Measurements from ENCODE around the gene FUCA2. TPM values are rescaled to one million over a fixed set of nuclear protein-coding genes. Genes with fewer than 3 reads are reported as not detected.

Gene FUCA2
- total and polyA plus RNA-seq, 2 experiments from 2014 or later = 31.8 to 33.4 TPM

DNA sequence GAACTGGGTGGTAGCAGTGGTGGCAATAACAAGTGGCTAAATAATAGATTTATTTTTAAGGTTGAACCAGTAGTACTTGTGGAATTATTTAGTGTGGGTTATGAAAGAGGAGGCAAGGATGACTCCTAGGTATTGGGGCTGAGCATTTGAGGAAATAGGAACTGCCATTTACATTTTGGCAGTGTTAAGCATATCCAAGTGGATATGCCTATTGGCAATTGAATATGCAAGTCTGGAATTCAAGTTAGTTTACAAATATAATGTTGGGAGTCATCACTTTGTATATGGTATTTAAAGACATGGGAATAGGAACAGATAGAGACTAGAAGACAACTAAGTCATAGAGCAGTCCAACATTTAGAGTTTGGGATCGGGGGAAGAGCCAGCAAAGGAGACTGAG is 35.0 kb downstream of the FUCA2 start:
- no peaks in the 10 kb centered on the region for H3K27me3 ChIP-seq (ENCODE audit: insufficient read depth)
- no peaks in the 10 kb centered on the region for H3K9me2 ChIP-seq (ENCODE audit: insufficient read depth)
- H3K4me1 ChIP-seq (ENCODE audit: insufficient read depth) = no peaks in the 10 kb centered on the region
- Mint-ChIP-seq H3K4me1 (no peaks in the 10 kb centered on the region), H3K27me3 (ENCODE audit: insufficient read depth, low read depth, poor library complexity) (peaks cover 1% of the 10 kb centered on the region), H3K9me3 (no peaks in the 10 kb centered on the region), H3K4me3 (no peak overlapping the region), H3K27ac (no peak overlapping the region), H3K36me3 (ENCODE audit: low read depth) (no peaks in the 10 kb centered on the region; the same call in 2 of the 3 replicates)
- no peak for ATAC-seq
- no peaks in the 10 kb centered on the region for H3F3A ChIP-seq (replicated peaks; ENCODE audit: low read depth)
- H3K36me3 ChIP-seq (ENCODE audit: insufficient read depth) = no peaks in the 10 kb centered on the region
- H3K27ac ChIP-seq (ENCODE audit: low read depth) = no peak overlapping the region
- H3K4me2 ChIP-seq = no peak overlapping the region
- TF ChIP-seq ZNF331 (CRISPR knock-in tag; IDR thresholded peaks at IDR 0.05; ENCODE audit: low read depth) (no peak), CTCF (conservative IDR thresholded peaks at IDR 0.05; ENCODE audit: low read depth in 2 of 2) (no peak), EZH2phosphoT487 (IDR thresholded peaks at IDR 0.05; ENCODE audit: unreplicated experiment) (no peak), CREB1 (CRISPR knock-in tag; IDR thresholded peaks at IDR 0.05; ENCODE audit: low read depth) (no peak), EZH2 (IDR thresholded peaks at IDR 0.05; ENCODE audit: low read depth, unreplicated experiment) (no peak), STAT1 (IDR thresholded peaks at IDR 0.05; ENCODE audit: unreplicated experiment) (no peak)
- TF ChIP-seq, protein P1, sequence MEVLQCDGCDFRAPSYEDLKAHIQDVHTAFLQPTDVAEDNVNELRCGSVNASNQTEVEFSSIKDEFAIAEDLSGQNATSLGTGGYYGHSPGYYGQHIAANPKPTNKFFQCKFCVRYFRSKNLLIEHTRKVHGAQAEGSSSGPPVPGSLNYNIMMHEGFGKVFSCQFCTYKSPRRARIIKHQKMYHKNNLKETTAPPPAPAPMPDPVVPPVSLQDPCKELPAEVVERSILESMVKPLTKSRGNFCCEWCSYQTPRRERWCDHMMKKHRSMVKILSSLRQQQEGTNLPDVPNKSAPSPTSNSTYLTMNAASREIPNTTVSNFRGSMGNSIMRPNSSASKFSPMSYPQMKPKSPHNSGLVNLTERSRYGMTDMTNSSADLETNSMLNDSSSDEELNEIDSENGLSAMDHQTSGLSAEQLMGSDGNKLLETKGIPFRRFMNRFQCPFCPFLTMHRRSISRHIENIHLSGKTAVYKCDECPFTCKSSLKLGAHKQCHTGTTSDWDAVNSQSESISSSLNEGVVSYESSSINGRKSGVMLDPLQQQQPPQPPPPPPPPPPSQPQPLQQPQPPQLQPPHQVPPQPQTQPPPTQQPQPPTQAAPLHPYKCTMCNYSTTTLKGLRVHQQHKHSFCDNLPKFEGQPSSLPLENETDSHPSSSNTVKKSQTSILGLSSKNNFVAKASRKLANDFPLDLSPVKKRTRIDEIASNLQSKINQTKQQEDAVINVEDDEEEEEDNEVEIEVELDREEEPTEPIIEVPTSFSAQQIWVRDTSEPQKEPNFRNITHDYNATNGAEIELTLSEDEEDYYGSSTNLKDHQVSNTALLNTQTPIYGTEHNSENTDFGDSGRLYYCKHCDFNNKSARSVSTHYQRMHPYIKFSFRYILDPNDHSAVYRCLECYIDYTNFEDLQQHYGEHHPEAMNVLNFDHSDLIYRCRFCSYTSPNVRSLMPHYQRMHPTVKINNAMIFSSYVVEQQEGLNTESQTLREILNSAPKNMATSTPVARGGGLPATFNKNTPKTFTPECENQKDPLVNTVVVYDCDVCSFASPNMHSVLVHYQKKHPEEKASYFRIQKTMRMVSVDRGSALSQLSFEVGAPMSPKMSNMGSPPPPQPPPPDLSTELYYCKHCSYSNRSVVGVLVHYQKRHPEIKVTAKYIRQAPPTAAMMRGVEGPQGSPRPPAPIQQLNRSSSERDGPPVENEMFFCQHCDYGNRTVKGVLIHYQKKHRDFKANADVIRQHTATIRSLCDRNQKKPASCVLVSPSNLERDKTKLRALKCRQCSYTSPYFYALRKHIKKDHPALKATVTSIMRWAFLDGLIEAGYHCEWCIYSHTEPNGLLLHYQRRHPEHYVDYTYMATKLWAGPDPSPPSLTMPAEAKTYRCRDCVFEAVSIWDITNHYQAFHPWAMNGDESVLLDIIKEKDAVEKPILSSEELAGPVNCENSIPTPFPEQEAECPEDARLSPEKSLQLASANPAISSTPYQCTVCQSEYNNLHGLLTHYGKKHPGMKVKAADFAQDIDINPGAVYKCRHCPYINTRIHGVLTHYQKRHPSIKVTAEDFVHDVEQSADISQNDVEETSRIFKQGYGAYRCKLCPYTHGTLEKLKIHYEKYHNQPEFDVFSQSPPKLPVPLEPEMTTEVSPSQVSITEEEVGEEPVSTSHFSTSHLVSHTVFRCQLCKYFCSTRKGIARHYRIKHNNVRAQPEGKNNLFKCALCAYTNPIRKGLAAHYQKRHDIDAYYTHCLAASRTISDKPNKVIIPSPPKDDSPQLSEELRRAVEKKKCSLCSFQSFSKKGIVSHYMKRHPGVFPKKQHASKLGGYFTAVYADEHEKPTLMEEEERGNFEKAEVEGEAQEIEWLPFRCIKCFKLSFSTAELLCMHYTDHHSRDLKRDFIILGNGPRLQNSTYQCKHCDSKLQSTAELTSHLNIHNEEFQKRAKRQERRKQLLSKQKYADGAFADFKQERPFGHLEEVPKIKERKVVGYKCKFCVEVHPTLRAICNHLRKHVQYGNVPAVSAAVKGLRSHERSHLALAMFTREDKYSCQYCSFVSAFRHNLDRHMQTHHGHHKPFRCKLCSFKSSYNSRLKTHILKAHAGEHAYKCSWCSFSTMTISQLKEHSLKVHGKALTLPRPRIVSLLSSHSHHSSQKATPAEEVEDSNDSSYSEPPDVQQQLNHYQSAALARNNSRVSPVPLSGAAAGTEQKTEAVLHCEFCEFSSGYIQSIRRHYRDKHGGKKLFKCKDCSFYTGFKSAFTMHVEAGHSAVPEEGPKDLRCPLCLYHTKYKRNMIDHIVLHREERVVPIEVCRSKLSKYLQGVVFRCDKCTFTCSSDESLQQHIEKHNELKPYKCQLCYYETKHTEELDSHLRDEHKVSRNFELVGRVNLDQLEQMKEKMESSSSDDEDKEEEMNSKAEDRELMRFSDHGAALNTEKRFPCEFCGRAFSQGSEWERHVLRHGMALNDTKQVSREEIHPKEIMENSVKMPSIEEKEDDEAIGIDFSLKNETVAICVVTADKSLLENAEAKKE (CRISPR knock-in tag; IDR thresholded peaks at IDR 0.05) = no peak
- TF ChIP-seq, protein P2, sequence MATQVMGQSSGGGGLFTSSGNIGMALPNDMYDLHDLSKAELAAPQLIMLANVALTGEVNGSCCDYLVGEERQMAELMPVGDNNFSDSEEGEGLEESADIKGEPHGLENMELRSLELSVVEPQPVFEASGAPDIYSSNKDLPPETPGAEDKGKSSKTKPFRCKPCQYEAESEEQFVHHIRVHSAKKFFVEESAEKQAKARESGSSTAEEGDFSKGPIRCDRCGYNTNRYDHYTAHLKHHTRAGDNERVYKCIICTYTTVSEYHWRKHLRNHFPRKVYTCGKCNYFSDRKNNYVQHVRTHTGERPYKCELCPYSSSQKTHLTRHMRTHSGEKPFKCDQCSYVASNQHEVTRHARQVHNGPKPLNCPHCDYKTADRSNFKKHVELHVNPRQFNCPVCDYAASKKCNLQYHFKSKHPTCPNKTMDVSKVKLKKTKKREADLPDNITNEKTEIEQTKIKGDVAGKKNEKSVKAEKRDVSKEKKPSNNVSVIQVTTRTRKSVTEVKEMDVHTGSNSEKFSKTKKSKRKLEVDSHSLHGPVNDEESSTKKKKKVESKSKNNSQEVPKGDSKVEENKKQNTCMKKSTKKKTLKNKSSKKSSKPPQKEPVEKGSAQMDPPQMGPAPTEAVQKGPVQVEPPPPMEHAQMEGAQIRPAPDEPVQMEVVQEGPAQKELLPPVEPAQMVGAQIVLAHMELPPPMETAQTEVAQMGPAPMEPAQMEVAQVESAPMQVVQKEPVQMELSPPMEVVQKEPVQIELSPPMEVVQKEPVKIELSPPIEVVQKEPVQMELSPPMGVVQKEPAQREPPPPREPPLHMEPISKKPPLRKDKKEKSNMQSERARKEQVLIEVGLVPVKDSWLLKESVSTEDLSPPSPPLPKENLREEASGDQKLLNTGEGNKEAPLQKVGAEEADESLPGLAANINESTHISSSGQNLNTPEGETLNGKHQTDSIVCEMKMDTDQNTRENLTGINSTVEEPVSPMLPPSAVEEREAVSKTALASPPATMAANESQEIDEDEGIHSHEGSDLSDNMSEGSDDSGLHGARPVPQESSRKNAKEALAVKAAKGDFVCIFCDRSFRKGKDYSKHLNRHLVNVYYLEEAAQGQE (IDR thresholded peaks at IDR 0.05; ENCODE audit: unreplicated experiment) = no peak
- no peak overlapping the region for H3K4me3 ChIP-seq
- DNase-seq (ENCODE audit: low spot score) = no peak
- no peaks in the 10 kb centered on the region for H4K20me1 ChIP-seq (replicated peaks; ENCODE audit: insufficient read depth)
- H2AFZ ChIP-seq = no peak overlapping the region
- H3K79me2 ChIP-seq (replicated peaks; ENCODE audit: insufficient read depth) = no peaks in the 10 kb centered on the region

All from GM23338 (cell line).